ENCODE results near the gene GPR61.

The GPR61 gene

DNA sequence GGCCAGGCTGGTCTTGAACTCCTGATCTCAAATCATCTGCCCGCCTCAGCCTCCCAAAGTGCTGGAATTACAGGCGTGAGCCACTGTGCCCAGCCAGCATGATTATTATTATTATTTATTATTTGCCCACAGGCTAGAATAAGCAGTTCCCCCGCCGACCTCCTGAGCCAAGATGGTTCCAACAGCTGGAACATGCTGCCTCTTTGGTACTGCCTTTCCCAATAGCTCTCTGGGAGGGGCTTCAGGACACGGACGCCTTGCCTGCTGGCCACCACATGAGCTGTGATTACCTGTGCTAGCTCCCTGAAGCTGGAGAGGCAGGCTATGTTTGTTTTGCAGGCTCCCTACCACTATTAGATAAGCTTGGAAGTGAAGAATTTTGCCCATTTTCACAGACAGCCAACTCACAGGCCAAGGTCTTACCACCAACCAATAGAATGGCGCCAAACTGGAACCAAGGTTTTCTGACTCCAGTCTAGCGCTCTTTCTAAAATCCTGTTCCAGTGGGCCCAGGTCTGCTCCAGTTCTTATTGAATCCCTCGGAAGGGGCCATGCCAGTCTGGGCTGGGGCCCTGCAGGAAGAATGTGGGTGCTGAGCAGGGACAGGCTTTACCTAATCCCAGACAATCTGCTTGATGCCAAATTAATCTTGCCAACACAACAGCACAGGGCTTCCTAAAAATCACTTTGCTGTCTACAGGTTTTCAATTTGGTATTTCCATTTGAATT is 2.1 kb upstream of the GPR61 start:
- DNase-seq, result no peak

DNA sequence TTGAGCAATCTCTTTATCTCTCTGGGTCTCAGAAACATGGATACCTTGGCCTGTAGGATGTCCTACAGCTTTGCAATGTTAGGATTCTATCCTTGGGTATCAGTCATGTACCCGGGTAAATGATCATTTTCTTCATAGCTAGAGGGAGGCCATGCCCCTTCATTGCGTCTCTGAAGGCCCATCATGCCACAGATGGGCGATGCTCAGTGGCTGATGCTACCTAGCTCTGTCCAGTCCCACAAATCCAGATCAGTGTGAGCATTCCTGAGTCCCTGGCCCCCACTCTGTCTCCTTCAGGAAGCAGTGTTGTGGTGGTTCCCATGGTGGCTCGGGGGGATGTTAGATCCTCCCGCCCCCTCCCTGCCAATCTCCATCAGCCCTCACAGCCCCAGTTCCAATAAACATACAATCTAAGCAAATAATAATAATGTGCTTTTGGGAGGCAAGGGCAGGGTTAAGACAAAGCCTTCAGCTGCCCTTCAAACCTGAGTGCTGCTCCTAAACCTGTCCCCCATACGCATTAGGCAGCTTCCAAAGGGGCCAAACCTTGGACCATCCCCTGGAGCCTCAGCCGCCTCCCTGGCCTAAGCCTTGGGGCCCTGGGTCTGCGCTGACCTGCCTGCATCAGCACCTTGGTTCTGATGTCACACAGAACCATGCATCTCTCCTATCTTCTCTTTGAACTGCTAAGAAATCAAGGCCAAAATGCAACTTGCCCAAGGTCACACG is 681 bp upstream of the GPR61 start:
- no peak for DNase-seq

DNA sequence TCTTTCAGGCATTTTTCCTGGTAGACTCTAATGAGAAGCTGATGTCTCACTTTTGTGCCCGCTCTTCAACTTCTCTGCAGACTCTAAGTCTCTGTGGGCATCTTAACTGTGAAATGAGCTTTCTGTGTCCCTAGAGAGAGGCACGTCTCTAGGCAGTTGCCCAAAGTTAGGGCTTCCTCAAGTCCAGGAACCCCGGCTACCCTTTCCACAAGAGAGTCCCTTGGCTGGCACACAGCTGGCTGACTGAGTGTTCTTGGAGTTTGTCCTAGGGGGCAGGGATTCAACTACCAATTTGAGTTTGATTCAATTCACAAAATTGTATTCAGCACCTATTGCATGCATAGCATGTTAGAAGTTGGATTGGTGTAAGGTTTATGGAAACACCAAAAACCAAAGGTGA is 1.4 kb downstream of the GPR61 start:
- DNase-seq, result no peak

DNA sequence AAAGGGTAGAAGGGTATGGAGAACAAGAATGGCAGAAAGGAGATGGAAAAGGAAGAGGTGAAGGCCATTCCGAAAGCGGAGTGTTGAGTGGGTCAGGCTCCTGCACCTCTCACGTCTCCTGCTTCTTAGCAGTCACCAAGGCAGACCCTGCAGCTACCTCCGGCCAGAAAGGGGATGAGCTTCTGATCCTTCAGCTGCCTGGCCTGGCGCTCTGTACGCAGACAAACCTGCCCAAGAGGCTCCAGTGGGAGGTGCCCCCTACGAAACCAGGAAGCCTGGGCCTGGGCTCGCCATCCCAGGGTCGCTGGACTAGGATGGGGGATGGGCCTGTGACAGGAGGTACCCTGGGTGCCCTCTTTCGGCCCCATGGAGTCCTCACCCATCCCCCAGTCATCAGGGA is 3.0 kb downstream of the GPR61 start:
- no peak for DNase-seq

DNA sequence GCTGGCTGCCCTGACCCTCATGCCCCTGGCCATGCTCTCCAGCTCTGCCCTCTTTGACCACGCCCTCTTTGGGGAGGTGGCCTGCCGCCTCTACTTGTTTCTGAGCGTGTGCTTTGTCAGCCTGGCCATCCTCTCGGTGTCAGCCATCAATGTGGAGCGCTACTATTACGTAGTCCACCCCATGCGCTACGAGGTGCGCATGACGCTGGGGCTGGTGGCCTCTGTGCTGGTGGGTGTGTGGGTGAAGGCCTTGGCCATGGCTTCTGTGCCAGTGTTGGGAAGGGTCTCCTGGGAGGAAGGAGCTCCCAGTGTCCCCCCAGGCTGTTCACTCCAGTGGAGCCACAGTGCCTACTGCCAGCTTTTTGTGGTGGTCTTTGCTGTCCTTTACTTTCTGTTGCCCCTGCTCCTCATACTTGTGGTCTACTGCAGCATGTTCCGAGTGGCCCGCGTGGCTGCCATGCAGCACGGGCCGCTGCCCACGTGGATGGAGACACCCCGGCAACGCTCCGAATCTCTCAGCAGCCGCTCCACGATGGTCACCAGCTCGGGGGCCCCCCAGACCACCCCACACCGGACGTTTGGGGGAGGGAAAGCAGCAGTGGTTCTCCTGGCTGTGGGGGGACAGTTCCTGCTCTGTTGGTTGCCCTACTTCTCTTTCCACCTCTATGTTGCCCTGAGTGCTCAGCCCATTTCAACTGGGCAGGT is 3.8 kb downstream of the GPR61 start:
- DNase-seq, result no peak

DNA sequence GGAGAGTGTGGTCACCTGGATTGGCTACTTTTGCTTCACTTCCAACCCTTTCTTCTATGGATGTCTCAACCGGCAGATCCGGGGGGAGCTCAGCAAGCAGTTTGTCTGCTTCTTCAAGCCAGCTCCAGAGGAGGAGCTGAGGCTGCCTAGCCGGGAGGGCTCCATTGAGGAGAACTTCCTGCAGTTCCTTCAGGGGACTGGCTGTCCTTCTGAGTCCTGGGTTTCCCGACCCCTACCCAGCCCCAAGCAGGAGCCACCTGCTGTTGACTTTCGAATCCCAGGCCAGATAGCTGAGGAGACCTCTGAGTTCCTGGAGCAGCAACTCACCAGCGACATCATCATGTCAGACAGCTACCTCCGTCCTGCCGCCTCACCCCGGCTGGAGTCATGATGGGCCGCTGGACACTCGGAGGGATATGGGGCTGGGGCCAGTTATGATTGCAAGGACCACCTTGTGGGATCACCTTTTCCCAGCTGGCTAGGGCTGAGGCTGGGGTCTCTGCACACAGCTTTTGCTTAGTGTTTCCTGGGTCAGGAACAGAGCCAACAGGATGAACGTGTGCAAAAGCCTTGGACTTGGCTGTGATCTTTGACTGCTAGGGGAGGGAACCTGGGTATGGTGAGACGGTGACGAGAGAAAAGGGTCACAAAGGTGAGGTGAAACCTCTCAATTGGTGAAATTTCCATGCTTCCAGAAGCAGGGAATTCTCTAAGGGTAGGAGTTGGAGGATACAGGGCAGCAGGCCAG is 4.5 kb downstream of the GPR61 start:
- DNase-seq, result no peak

DNA sequence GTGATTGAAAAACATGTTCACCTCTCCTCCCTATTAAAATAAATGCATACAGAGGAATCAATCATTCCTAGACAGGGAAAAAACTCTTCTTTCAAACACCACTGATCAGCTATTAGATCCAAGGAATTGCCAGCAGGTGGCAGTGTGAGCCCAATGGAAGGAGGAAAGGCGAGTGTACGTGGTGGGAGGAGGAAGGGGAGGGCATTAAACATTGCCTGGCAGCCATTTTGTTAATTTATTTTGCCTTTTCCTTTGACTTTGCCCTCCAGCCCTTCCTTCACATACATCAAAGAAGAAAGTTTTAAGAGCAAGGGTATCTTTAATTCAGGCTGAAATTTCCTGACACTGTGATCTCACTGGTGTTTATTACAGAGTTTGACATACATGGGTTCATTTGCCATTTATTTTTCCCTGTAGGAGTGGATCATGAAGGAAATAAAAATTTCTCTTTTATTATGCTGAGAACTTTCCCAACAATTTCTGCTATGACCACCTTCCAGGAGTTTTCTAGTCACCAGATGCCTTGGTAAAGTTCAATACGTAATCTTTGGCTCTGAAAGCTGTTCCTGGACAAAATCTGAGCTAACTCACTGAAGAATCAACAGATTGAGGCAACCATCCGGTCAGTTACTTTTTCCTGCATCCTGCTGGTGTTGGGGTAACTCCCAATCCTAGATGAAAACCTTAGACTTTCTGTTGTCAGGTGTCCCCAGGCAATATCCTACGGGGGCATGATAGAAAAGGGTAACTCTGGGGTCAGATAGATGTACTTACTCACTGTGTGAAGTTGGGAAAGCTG is 6.8 kb downstream of the GPR61 start:
- peak; percentile 82 to 84 for DNase-seq

DNA sequence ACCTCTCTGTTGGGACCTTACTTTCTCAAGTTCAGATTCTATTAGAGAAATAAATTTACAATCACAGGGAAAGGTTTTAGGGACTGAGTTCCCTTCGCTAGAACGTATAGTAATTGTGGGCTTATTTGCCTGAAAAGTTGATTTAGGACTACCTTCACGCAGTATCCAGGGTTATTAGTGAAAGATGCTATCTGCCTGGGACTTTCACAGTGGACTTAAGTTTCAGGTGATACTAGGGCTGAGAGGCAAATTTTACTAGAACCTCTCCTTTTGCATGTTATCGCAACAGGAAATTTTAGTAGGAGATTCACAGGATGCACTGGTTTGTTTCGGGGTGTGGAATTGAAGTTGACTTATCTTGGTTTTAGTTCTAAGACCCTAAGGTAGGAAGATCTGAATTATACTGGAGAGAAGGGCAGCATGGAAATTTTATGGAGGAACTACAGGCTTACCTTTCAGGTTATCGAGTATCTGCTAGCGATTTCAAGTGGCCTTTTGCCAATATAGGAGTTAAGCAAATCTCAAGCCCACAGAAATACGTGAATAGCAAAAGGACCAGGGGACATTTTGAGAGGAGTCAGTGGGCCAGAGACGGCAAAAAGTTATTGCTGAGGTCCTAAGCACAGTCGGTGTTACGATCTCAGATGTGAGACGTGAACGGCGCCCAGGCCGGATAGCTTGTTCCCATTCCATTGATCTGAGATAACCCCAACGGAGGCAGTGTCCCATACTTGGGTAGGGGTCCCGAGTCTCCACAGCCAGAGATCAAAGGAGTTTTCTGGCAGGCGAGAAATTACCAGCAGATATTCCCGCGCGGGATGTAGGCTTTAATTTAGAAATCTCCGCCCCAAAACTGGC is 8.0 kb downstream of the GPR61 start:
- peak in 1 of 2 experiments; percentile 12 for DNase-seq

DNA sequence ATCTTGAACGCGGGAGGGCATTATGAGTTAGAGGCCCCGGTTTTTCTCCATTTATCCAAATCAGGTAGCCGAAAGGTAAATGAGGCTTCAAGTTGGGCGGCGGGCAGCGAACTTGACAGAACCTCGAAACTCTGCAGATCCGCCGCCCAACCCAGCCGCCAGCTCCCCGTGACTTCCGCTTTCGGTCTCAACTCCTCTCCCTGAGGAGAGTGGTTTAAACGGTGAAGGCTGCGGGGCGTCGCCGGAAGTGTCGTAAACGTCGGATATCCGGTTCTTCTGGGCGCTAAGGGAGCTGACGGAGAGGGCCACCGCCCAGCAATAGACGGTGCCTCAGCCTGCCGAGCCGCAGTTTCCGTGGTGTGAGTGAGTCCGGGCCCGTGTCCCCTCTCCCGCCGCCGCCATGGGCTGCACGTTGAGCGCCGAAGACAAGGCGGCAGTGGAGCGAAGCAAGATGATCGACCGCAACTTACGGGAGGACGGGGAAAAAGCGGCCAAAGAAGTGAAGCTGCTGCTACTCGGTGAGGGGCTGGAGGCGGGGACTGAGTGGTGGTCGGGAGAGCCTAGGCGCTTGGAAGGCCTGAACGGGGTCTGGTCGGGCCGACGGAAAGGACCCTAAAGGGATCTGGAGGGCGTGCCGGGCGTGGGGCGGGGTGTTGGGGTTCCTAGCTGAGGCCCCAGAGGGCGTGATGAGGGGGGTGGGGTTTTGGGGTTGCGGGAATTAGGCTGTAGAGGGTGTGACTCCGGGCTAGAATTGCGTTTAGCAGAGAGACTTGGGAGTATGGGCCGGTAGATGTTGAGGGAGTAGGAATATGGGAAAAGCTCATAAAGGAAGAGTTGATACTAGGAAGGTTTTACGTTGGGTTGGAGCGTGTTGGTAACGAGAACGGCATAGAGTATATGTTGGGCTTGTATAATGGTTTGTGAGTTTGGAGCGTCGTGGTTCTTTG is 8.9 kb downstream of the GPR61 start, which contains the start of gene GNAI3:
Gene GNAI3, plus strand, starts transcription at position 295 of the 947 bp plus-strand sequence. Its CDS starts 106 bp downstream, at position 401.
- peak; percentile 88 to 94 for DNase-seq

DNA sequence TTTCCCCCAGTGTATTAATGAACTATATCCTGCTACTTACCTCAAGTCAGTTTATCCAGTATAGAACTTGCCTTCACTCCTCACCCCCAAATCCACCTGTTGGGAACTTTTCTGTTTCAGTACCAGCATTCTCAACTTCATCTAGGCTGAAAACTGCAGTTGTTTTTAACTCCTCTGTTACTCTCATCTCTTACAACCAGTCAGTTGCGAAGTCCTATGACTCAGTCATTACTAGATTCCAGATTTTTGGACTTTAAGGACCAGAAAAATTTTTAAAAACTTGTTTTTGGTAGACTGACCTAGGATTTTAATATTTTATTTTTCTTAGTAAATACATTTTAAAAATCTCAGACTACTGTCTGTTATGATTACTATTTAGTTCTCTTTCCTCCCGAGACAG is 16.9 kb downstream of the GPR61 start:
- DNase-seq, result no peak

DNA sequence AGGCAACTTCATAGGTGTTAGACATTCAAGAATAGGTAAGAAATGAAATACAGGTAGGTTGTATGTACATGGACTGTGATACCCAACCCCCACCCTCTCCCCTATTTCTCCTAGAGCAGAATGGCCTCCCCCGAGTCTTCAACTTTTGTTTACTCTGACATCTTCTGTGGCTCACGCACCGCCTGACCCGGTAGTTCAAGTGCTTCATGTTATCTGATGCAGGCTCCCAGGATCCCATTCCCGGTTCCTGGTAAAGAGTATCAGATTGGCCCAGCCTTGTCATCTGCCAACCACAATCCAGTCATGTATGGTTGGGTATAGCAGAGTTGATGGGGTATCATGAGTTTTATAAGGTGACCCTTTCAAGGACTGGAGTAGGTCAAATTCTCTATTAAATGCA is 17.8 kb downstream of the GPR61 start:
- DNase-seq, result no peak

DNA sequence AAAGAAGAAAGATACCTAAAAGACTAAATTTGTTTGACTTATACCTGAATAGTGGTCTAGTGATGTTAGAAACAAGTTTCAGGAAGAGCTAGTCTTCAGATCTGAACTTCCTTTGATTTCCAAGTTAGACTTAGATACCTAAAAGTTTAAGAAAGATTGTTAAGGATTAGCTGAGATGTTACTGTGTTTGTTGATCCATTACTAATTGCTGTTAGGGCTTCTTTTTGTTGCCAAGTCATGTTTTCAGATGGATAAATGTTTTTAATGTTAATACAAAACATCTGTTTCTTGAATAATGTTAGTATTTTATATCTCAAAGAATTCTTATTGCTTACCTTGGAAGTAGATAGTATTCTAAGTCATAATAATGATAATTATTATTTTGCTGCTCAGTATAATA is 20.3 kb downstream of the GPR61 start:
- no peak for DNase-seq

DNA sequence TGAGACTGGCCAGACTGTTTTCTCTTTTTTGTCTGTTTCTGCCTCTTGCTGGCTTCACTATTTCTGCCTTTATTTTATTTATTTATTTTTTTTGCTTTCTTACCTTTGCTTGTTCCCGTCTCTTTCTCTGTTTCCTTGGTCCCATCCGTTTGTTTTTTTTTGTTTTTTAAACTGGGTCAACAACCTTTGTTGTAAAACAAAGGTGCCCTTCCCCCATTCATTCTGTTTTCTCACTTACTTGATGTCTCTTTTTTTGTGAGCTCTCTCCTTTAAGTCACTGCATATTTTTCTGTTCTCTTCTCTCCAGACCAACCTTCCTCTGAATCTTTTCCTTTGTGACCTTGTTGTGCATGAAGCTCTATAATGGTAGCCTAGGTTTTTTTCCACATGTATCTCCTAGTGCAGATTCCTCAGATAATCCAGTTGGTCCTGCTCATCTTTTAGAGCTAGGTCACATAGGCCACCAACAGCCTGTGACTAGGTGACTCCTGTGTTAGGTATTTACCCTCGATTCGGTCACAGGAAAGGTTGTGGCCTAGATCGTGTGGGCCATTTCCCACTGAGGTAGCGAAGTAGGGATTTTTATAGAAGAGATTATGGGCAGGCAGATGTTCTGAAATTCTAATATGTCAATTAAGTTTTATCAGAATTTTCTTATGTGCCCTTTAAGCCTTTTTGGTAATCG is 24.7 kb downstream of the GPR61 start:
- no peak for DNase-seq

DNA sequence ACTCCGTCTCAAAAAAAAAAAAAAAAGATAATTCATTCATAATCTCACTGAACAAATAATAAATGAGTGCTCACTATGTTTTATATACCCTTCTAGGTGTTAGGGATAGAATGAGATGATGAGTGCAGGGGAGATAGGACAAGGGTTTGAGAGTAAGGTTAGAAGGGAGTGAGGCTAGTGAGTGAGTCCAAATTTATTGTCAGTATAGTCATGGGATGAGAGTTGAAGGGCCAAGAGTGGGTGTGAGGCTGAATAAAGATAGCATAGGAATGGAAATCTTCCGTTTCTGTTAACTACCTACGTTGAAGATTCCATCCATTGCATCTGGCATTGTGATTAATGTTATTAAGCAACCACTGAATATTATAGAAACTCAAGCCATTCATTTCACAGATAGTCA is 25.6 kb downstream of the GPR61 start:
- no peak for DNase-seq

DNA sequence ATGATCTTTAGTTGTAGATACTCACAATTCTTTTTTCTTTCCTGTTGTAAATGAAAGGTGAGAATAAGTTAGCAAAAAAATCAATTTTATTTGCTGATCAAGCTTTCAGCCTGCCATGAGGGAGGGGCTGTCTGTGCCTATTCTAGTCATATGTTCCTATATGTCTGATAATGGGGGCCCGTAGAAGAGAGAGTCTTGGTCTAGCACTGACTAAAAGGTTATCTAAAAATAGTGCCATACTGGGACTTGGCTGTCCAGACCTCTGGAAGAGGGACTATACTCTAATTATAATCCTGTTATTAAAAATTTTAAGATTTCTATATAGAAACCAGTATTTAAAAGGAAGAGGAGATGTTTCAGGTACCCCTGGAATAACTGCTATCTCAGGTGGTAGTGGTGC is 27.3 kb downstream of the GPR61 start:
- DNase-seq, result no peak

DNA sequence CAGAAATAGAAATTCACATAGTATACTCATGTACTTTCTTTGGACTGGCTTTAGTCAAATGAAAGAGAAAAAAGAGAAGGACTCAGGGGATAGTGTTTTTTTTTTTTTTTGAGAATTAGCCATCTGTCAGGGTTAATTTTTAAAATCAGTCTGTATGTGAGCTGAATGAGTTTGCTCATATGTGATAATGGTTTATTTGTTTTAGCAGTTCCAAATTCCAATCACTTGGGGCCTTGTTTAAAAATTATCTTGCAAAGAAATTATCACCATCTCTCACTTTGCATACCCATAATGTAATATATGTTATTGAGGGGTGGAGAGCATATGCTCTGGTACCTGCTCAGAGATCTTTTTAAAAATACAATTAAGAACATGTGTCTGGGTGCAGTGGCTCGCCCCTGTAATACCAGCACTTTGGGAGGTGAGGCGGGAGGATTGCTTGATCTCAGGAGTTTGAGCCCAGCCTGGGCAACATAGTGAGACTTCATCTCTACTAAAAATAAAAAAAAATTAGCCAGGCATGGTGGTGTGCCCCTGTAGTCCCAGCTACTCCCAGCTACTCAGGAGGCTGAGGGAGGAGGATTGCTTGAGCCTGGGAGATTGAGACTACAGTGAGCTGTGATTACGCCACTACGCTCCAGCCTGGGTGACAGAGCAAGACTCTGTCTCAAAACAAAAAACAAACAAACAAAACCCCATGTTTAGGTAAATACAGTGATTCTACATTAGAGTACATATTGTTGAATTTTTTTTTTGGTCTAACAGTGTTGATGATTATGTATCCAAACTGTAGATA is 28.4 kb downstream of the GPR61 start:
- DNase-seq, result no peak

DNA sequence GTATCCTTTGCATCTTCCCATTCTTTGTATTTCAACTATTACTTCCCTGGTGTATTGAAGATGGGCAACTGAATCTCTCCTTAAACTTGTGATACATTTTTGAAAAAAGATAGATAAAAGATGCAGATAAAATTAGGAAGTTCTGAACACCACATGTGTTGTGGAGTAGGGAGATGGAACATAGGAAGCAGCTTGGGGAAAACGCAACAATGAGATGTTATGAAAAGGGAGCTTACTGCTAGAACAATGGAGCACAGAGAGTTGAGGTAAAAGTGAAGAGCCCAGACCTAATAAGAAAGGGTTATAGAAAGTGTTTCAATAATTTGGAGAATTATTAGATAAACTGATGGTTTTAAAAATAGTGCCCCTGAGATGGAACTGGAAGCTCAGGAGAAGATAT is 29.7 kb downstream of the GPR61 start:
- no peak for DNase-seq

DNA sequence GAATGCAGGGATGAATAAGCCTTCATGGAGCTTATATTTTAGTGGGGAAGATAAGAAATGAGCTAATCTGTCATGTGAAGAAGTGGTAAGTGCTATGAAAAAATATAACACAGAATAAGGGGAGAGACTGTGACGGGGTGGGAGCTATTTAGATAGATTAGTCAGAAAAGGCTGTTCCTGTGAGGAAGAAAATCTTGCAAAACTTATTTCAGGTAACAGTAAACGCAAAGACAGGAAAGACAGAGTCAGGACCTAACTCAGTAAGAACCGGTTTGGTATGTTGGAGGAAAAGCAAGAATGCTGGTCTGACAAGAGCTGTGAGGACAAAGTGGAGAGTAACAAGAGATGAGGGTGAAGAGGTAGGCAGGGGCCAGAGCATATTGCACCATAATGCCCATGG is 30.7 kb downstream of the GPR61 start:
- no peak for DNase-seq

DNA sequence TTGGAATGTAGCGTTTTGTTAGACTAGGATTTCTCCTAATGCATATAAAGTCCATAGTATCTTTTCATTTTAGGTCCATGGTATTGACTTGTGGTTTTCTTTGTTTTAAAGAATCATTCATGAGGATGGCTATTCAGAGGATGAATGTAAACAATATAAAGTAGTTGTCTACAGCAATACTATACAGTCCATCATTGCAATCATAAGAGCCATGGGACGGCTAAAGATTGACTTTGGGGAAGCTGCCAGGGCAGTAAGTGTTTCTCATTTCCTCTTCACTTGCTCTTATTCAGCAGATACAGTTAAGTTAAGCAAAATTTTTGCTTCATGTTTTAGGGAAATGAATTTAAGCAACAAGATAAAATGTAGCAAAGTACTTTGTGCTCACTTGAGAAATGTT is 34.1 kb downstream of the GPR61 start:
- no peak for DNase-seq
